A673 (cell line): ENCODE data around the gene NAIF1. TPM values are rescaled to one million over a fixed set of nuclear protein-coding genes. Genes with fewer than 3 reads are reported as not detected.
A peak's percentile ranks its signal among the peaks of the same experiment; 100 is the strongest.

Experiments
- BruUV-seq: library from RNA; stranded (reverse); fragments of 400-500 nt; replicated peaks from 2 replicates; lab custom pipeline; 2021; lab: Mats Ljungman, UMichigan
- CTCF ChIA-PET: fragments of 300-600 bp; sonication (Branson Sonifier 250); formaldehyde crosslinking; loops from one replicate; lab custom pipeline; 2022; ENCODE audit warnings: antibody characterized with exemption; lab: Charles Lee
- POLR2A ChIA-PET: fragments of 300-600 bp; sonication (Branson Sonifier 250); formaldehyde crosslinking; loops from one replicate; lab custom pipeline; 2022; ENCODE audit warnings: antibody characterized with exemption; ENCODE audit not compliant: low non-redundant PET; lab: Charles Lee
- DNase-seq: peaks from one replicate; pipeline ENCODE4 v3.0.0-alpha.2; 2015; ENCODE audit warnings: low spot score
- H3K27ac ChIP-seq: fragments of 200-600 bp; sonication (generic); 2 replicates; pipeline ENCODE4 v1.5.1; 2016; ENCODE audit warnings: mixed run types, low read depth, mild to moderate bottlenecking, mixed read lengths, antibody characterized with exemption, low read length; ENCODE audit not compliant: poor library complexity, severe bottlenecking
- H3K27me3 ChIP-seq: fragments of 200-600 bp; sonication (generic); replicated peaks from 2 replicates; pipeline ENCODE4 v1.6.1; 2017; ENCODE audit warnings: mixed run types, low read depth, mild to moderate bottlenecking, mixed read lengths, antibody characterized with exemption, low read length; ENCODE audit not compliant: insufficient read depth, poor library complexity
- H3K36me3 ChIP-seq: fragments of 200-600 bp; sonication (generic); 2 replicates; pipeline ENCODE4 v1.6.1; 2016; ENCODE audit warnings: mixed run types, mild to moderate bottlenecking, mixed read lengths, antibody characterized with exemption, low read length; ENCODE audit not compliant: insufficient read depth, poor library complexity, severe bottlenecking
- H3K4me1 ChIP-seq: fragments of 200-600 bp; sonication (generic); 2 replicates; pipeline ENCODE4 v1.6.1; 2017; ENCODE audit warnings: mixed run types, mild to moderate bottlenecking, mixed read lengths, antibody characterized with exemption, low read length; ENCODE audit not compliant: insufficient read depth, poor library complexity, severe bottlenecking
- H3K4me3 ChIP-seq: fragments of 200-600 bp; sonication (generic); 2 replicates; pipeline ENCODE4 v1.5.1; 2016; ENCODE audit warnings: low read depth, mixed run types, mild to moderate bottlenecking, mixed read lengths, low read length; ENCODE audit not compliant: poor library complexity, severe bottlenecking
- H3K9me3 ChIP-seq: fragments of 200-600 bp; sonication (generic); 2 replicates; pipeline ENCODE4 v1.6.1; 2016; ENCODE audit warnings: mixed run types, low read depth, mild to moderate bottlenecking, mixed read lengths, antibody characterized with exemption, low read length; ENCODE audit not compliant: poor library complexity, severe bottlenecking
- CTCF ChIP-seq: fragments of 300-800, 200-600 bp; sonication (generic); conservative IDR thresholded peaks from 2 replicates; pipeline ENCODE4 v1.5.1; 2017; ENCODE audit warnings: low read depth, mild to moderate bottlenecking, antibody characterized with exemption, low read length, moderate library complexity, mixed read lengths
- EZH2 ChIP-seq: fragments of 200-600 bp; sonication (generic); IDR thresholded peaks from 2 replicates; pipeline ENCODE4 v1.6.1; 2017; ENCODE audit warnings: borderline replicate concordance, low read depth, mild to moderate bottlenecking, mixed read lengths, antibody characterized with exemption, low read length; ENCODE audit not compliant: poor library complexity, severe bottlenecking
- intact Hi-C: fragments of 100-400 bp; cut with micrococcal nuclease; formaldehyde crosslinking; loops from one replicate; pipeline ENCODE4 v1.10.0; 2022; ENCODE audit not compliant: unreplicated experiment
- total RNA-seq: library from RNA; stranded (reverse); gene quantifications from 2 replicates; pipeline ENCODE4 v1.2.3, GENCODE V29; 2021

NAIF1 gene
- total RNA-seq, 1 experiment from 2014 or later, result 9.3 TPM

GRCh38 chr9:128101690-128102089 lies 34.6 kb upstream of the NAIF1 start:
- no peaks in the 10 kb centered on the region for H3K9me3 ChIP-seq
- ChIA-PET CTCF (no interaction called here), POLR2A (no interaction called here)
- H3K27me3 ChIP-seq, result no peaks in the 10 kb centered on the region
- intact Hi-C loops, result no loop called here
- H3K27ac ChIP-seq, result no peak overlapping the region
- DNase-seq, result no peak
- peaks cover 28% of the 10 kb centered on the region for H3K4me1 ChIP-seq
- H3K36me3 ChIP-seq, result peaks cover 53% of the 10 kb centered on the region
- BruUV-seq, result no TSS peak
- H3K4me3 ChIP-seq, result no peak overlapping the region
- TF ChIP-seq EZH2, result no peak
- TF ChIP-seq CTCF, result no peak

- ChIA-PET POLR2A (no interaction called here), CTCF (interaction anchor here (1.1 kb wide), 1 partner anchor 16 kb away, joined by 5 read pairs; no protein-coding TSS in a partner anchor)
- Histone ChIP-seq H3K36me3 (peaks cover 48% of the 10 kb centered on the region), H3K4me1 (peaks cover 28% of the 10 kb centered on the region), H3K9me3 (no peaks in the 10 kb centered on the region), H3K27me3 (no peaks in the 10 kb centered on the region), H3K27ac (no peak overlapping the region), H3K4me3 (no peak overlapping the region)
- no peak for TF ChIP-seq CTCF
- TF ChIP-seq EZH2, result no peak
- intact Hi-C loops, result no loop called here
- BruUV-seq, result no TSS peak
- DNase-seq, result no peak
These were observed 34.1 kb upstream of the NAIF1 start for GRCh38 chr9:128101231-128101661.

- CTCF ChIA-PET, result interaction anchor here (1.1 kb wide), 1 partner anchor 17 kb away, joined by 5 read pairs; no protein-coding TSS in a partner anchor
- peaks cover 42% of the 10 kb centered on the region for H3K36me3 ChIP-seq
- TF ChIP-seq CTCF (no peak), EZH2 (no peak)
- intact Hi-C loops, result no loop called here
- peaks cover 28% of the 10 kb centered on the region for H3K4me1 ChIP-seq
- peak overlapping the region; percentile 35 for H3K27ac ChIP-seq
- BruUV-seq, result no TSS peak
- no peaks in the 10 kb centered on the region for H3K9me3 ChIP-seq
- H3K4me3 ChIP-seq, result no peak overlapping the region
- POLR2A ChIA-PET, result no interaction called here
- DNase-seq, result no peak
- no peaks in the 10 kb centered on the region for H3K27me3 ChIP-seq
These were observed 33.5 kb upstream of the NAIF1 start for GRCh38 chr9:128100581-128100980.
